ENCODE measurements around the gene BAK1.

The BAK1 gene

GRCh38 chr6:33589731-33590530 is 9.9 kb upstream of the BAK1 start:
- DNase-seq, result peak; percentile 45
- in situ Hi-C loops (cut with MboI; ENCODE audit: low pct_unique_long_range_greater_than_20kb, low sequenced_read_pairs), result no loop called here

DNA sequence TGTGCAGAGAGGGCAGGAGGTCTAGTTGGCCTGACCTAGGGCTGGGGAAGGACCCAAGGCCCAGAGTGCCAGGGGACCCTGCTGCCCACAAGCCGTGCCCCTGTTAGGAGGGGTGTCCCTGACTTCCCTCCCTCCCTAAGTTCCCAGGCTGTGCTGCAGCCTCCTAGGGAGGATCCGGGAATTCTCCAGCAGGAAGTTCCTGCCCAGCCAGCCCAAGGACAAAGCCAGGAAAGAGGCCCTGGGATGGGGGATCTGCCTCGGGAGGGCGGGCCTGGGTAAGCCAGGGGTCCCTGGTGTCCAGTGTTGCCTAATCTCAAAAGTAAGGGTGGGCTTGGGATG is 9.3 kb upstream of the BAK1 start:
- no peak for DNase-seq
- in situ Hi-C loops (cut with MboI; ENCODE audit: low pct_unique_long_range_greater_than_20kb, low sequenced_read_pairs), result no loop called here

GRCh38 chr6:33588894-33589293 is 8.8 kb upstream of the BAK1 start:
- no peak for DNase-seq
- in situ Hi-C loops (cut with MboI; ENCODE audit: low pct_unique_long_range_greater_than_20kb, low sequenced_read_pairs), result no loop called here

DNA sequence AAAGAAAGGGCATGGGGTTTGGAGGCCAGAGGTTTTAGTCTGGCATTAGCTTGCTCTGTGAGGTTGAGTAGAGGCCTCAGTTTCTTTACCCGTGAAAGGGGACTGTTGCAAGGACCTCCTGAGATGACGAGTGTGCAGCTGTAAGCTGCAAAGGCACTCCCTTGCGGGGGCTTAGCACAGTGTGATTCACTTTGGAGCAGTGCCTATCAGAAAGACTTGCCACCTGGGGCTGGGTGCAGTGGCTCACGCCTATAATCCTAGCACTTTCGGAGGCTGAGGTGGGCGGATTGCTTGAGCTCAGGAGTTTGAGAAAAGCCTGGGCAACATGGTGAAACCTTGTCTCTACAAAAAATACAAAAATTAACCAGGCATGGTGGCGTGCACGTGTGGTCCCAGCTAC is 7.5 kb upstream of the BAK1 start:
- in situ Hi-C loops (cut with MboI; ENCODE audit: low pct_unique_long_range_greater_than_20kb, low sequenced_read_pairs), result no loop called here

GRCh38 chr6:33586108-33586640 is 6.1 kb upstream of the BAK1 start:
- in situ Hi-C loops (cut with MboI; ENCODE audit: low pct_unique_long_range_greater_than_20kb, low sequenced_read_pairs), result no loop called here
- DNase-seq, result no peak

More for the DNA sequence above, 7.5 kb upstream of the BAK1 start:
- DNase-seq, result no peak

DNA sequence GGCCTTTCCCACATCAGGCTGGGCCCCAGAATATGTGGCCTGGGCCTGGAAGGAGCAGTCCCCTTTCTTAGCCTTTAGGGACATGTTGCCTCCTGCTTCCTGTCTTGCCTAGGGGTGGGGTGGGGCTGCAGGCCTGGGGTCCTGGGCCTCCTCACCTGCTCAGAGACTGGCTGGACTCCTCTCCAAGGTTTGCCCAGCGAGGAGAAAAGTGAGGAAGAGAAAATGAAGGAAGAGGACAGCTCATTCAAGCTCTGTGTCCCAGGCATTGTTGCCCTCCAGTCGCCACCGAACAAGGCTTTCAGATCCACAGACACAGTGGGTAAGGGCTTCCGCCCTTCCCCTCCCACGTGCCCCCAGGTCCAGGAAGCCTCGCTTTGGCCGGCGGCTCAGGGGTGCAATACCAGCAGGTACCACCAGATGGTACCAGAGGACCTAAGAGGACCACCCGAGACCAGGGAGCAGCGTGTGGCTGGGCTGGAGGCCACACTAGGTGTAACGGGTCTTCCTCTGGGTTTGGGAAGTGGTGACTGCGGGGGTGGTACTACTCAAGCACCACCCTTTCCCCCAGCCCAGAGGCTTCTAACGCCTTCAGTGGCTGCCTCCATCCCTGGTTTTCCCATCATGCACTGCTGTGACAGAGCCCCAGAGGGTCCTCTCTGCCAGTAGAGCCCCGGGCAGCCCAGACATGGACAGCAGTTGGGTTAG is 5.5 kb upstream of the BAK1 start:
- in situ Hi-C loops (cut with MboI; ENCODE audit: low pct_unique_long_range_greater_than_20kb, low sequenced_read_pairs), result no loop called here
- peak; percentile 92 for DNase-seq

DNA sequence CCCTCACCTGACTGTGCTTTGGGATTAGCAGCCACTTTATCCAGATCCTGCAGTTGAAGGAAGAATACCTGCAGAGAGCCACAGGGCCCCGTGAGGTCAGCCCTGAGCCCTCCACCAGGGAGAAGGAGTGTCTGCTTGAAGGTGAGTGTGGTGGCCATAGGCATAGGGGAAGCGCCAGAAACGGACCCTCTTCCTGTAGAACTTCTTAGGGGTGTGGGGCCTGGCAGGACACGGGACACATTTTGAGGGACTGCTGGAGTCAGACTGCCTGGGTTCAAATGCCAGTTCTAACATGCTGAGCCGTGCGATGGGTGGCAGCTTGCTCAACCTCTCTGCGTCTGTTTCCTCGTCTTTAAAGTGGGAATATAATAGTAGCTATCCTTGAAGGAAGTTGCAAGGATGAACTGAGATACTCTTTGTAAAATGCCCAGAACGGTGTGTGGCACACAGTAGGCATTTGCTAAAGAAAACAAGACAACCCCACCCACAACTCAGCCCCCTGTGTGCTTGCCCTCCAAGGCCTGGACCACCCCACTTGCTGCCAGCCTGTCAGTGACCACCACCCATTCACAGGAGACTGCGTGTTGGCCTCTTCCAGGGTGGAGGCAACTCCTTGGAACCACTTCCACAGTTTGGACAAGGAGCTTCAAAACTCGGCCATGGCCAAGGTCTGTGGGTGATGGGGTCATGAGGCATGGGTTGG is 4.8 kb upstream of the BAK1 start:
- DNase-seq, result no peak
- in situ Hi-C loops (cut with MboI; ENCODE audit: low pct_unique_long_range_greater_than_20kb, low sequenced_read_pairs), result no loop called here

- peak; percentile 41 for DNase-seq
- in situ Hi-C loops (cut with MboI; ENCODE audit: low pct_unique_long_range_greater_than_20kb, low sequenced_read_pairs), result no loop called here
Observed at GRCh38 chr6:33583591-33584155, 3.6 kb upstream of the BAK1 start.

GRCh38 chr6:33581186-33581585 is 1.1 kb upstream of the BAK1 start:
- in situ Hi-C loops (cut with MboI; ENCODE audit: low pct_unique_long_range_greater_than_20kb, low sequenced_read_pairs), result no loop called here
- no peak for DNase-seq

GRCh38 chr6:33578588-33579011 is 1.5 kb downstream of the BAK1 start:
- in situ Hi-C loops (cut with MboI; ENCODE audit: low pct_unique_long_range_greater_than_20kb, low sequenced_read_pairs), result no loop called here

DNA sequence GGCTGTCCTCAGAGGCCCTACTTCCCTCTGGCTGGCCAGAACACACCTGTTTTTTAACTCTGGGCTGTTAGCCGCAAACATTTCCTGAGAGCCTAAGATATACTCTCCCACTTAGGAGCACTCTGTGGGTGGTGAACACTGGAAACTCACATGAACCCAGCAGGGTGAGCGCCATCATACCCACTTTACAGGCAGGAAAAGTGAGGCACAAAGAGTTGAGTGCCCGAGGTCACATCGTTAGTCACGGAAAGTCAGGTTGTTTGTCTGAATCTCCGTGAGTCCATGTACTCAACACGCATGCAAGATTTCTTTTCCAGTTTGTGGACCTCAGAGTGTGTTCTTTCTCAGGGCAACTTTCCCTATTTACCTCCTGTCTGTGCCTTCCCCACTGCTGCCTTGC is 1.9 kb downstream of the BAK1 start:
- in situ Hi-C loops (cut with MboI; ENCODE audit: low pct_unique_long_range_greater_than_20kb, low sequenced_read_pairs), result no loop called here
- no peak for DNase-seq

More at GRCh38 chr6:33578588-33579011, 1.5 kb downstream of the BAK1 start:
- peak; percentile 37 for DNase-seq

DNA sequence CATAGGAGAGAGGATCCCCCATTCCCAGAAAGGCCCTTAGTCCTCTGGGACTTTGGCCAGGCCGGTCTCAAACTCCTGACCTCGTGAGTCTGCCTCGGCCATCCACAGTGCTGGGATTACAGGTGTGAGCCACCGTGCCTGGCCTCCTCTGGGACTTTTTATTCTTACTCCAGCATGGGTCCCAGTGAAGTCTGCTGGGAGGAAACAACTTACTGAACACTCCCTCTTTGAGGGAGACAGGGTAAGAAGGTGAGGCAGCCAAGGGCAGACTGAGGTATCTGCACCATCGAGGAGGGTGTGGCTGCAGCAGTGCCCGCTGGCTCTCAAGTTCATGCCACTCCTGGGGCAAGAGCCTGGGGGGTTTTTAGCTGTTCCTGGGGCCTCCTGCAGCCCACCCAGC is 2.4 kb downstream of the BAK1 start:
- in situ Hi-C loops (cut with MboI; ENCODE audit: low pct_unique_long_range_greater_than_20kb, low sequenced_read_pairs), result no loop called here

GRCh38 chr6:33577106-33577535 is 3.0 kb downstream of the BAK1 start:
- DNase-seq, result peak; percentile 97
- in situ Hi-C loops (cut with MboI; ENCODE audit: low pct_unique_long_range_greater_than_20kb, low sequenced_read_pairs), result no loop called here

More for the DNA sequence above, 2.4 kb downstream of the BAK1 start:
- DNase-seq, result peak; percentile 4

DNA sequence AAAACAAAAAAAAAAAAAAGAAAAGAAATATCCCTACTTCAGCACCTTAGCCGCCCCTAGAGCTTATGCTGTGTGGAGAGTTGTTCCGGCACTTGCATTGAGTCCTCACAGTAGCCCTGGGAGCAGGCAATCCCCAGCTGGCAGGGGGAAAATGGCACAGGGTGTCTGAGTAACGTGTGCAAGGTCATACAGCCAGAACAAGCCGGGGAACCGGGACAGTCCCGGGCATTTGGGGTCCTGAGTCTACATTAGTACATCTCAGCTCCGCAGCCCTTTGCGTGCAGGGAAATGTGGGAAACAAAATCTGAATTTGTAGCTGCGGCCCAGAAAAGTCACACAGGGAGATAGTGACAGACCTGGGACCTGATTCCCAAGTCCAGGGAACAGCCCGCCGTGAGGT is 3.4 kb downstream of the BAK1 start:
- in situ Hi-C loops (cut with MboI; ENCODE audit: low pct_unique_long_range_greater_than_20kb, low sequenced_read_pairs), result no loop called here
- DNase-seq, result no peak

- in situ Hi-C loops (cut with MboI; ENCODE audit: low pct_unique_long_range_greater_than_20kb, low sequenced_read_pairs), result no loop called here
- DNase-seq, result no peak
Observed at GRCh38 chr6:33575211-33575610, 4.9 kb downstream of the BAK1 start.

- no peak for DNase-seq
- in situ Hi-C loops (cut with MboI; ENCODE audit: low pct_unique_long_range_greater_than_20kb, low sequenced_read_pairs), result no loop called here
Observed at GRCh38 chr6:33571637-33572316, 8.3 kb downstream of the BAK1 start.

DNA sequence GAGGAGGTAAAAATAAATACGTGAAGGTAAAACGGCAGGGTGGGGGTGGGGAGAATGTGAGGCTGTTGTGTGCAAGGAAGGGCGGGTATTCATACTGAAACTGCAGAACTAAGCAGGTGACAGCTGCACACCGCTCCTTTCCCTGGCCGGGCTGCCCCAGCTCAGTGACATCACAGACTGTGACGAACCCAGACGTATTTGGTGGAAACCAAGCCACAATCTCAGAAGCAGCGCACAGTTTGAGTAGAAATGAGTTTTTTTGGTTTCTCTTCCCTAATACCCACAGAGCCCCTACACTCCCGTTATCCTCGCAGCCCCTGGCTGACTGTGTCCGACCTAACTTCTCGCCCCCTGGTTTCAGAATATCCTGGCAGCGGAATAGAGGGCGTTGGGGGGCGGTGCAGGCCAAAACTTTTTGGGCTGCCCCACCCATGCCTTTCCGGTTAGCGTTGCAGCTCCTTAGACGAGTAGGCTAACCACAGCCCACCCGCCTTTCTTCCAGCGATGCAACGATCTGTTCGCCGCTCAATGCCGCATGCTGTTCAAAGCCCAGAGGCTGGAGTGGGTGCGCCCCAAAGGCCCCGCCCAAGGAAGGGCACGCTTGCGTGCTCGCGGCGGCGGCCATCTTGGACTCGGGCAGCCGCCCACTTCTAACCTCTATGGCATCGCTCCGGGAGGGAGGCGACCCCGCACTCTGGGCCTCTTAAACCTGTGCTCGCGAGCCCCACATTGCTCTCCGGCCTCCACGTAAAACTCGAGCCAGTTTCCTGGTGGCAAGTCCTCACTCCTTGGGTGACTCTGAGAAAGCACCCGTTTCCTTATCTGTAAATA is 9.1 kb downstream of the BAK1 start:
- peak; percentile 85 for DNase-seq
- in situ Hi-C loops (cut with MboI; ENCODE audit: low pct_unique_long_range_greater_than_20kb, low sequenced_read_pairs), result no loop called here

All from KBM-7 (cell line).